ENCODE results near the gene ARHGAP18. TPM values are rescaled to one million over a fixed set of nuclear protein-coding genes. Genes with fewer than 3 reads are reported as not detected.

The ARHGAP18 gene
- total and polyA plus RNA-seq, 2 of the 13 experiments (the other 11 are each of a cell fraction or from before 2014, with no cell fraction given) = 58.2 to 115 TPM

- TF ChIP-seq JARID2 (CRISPR knock-in tag; IDR thresholded peaks at IDR 0.05; ENCODE audit: insufficient replicate concordance) = no peak
- TF ChIP-seq IRF9 (CRISPR knock-in tag; IDR thresholded peaks at IDR 0.05; ENCODE audit: borderline replicate concordance) = no peak
- peak; percentile 67 for TF ChIP-seq MIXL1 (CRISPR knock-in tag; IDR thresholded peaks at IDR 0.05)
- TF ChIP-seq ATAD3A (CRISPR knock-in tag; IDR thresholded peaks at IDR 0.05) = no peak
- no peak for TF ChIP-seq ZNF18 (CRISPR knock-in tag; IDR thresholded peaks at IDR 0.05; ENCODE audit: insufficient replicate concordance)
- TF ChIP-seq TEAD2 (CRISPR knock-in tag; IDR thresholded peaks at IDR 0.05) = no peak
- TF ChIP-seq HNRNPUL1 (IDR thresholded peaks at IDR 0.05; ENCODE audit: low read depth, low read length) = no peak
- TF ChIP-seq ARID2 (CRISPR knock-in tag; IDR thresholded peaks at IDR 0.05; ENCODE audit: borderline replicate concordance) = 0 out of 2 replicates have a peak, but pooled peaks have one; percentile 58
- TF ChIP-seq ZNF205 (CRISPR knock-in tag; IDR thresholded peaks at IDR 0.05) = no peak
- TF ChIP-seq CBFB (CRISPR knock-in tag; IDR thresholded peaks at IDR 0.05) = 0 out of 2 replicates have a peak, but pooled peaks have one; percentile 14
- no peak for TF ChIP-seq RFXANK (CRISPR knock-in tag; IDR thresholded peaks at IDR 0.05)
- TF ChIP-seq TEAD3 (CRISPR knock-in tag; optimal IDR thresholded peaks at IDR 0.05; ENCODE audit: borderline replicate concordance) = peak; percentile 42
- TF ChIP-seq CEBPB (IDR thresholded peaks at IDR 0.05; ENCODE audit: borderline replicate concordance, low read depth, low read length) = peak; percentile 81; the same call in 1 of the 2 replicates
- TF ChIP-seq SIN3B (IDR thresholded peaks at IDR 0.05; ENCODE audit: low read length) = no peak
- 0 out of 2 replicates have a peak, but pooled peaks have one; percentile 13 for TF ChIP-seq ATF2 (CRISPR knock-in tag; IDR thresholded peaks at IDR 0.05)
- TF ChIP-seq RNF2 (conservative IDR thresholded peaks at IDR 0.05; ENCODE audit: low read depth) = no peak
- no peak for TF ChIP-seq ZNF839 (CRISPR knock-in tag; IDR thresholded peaks at IDR 0.05; ENCODE audit: borderline replicate concordance)
- peak; percentile 96 for TF ChIP-seq MEF2D (CRISPR knock-in tag; IDR thresholded peaks at IDR 0.05)
- no peak for TF ChIP-seq KLF15 (CRISPR knock-in tag; IDR thresholded peaks at IDR 0.05; ENCODE audit: borderline replicate concordance)
- TF ChIP-seq ZNF431 (CRISPR knock-in tag; IDR thresholded peaks at IDR 0.05; ENCODE audit: borderline replicate concordance, low read depth) = no peak
- no peak for TF ChIP-seq TCF12 (IDR thresholded peaks at IDR 0.05)
- TF ChIP-seq TCF12 (CRISPR knock-in tag; IDR thresholded peaks at IDR 0.05) = no peak
Measured at GRCh38 chr6:129695373-129696027, 14.5 kb downstream of the ARHGAP18 start (continued).
